Natural killer cell (primary cell): Measurements from ENCODE around the gene MUSTN1. TPM values are rescaled to one million over a fixed set of nuclear protein-coding genes. Genes with fewer than 3 reads are reported as not detected.

Experiments used
- ATAC-seq, 3 donors: fragments of 150-1000 bp in 2 of 3; fragments of 200-7000 bp in 1 of 3; cut with Tn5 transposase; 1 replicate in 1 of 3; 2 replicates in 2 of 3; pipeline ENCODE4 v1.10.0; 2021; ENCODE audit warnings: mild to moderate bottlenecking in 2 of 3, moderate library complexity in 2 of 3
- DNase-seq, 2 donors: peaks; one replicate each; pipeline versions ENCODE4 v3.0.0 to v3.0.0-alpha.2; 2013 to 2021; ENCODE audit warnings: mixed read lengths in 1 of 2
- H3K27ac ChIP-seq: one replicate; pipeline ENCODE4 v1.5.1; 2013; ENCODE audit warnings: mild to moderate bottlenecking, low read length
- H3K27me3 ChIP-seq: one replicate; pipeline ENCODE4 v1.6.1; 2013; ENCODE audit warnings: low read length; ENCODE audit not compliant: control insufficient read depth, insufficient read depth
- H3K36me3 ChIP-seq: one replicate; pipeline ENCODE4 v1.6.1; 2013; ENCODE audit warnings: low read length; ENCODE audit not compliant: control insufficient read depth, insufficient read depth
- H3K4me1 ChIP-seq: one replicate; pipeline ENCODE4 v1.6.1; 2013; ENCODE audit warnings: low read length; ENCODE audit not compliant: control insufficient read depth, insufficient read depth
- H3K4me3 ChIP-seq: one replicate; pipeline ENCODE4 v1.5.1; 2013; ENCODE audit warnings: low read length
- H3K9me3 ChIP-seq: one replicate; pipeline ENCODE4 v1.6.1; 2013; ENCODE audit warnings: low read length; ENCODE audit not compliant: control insufficient read depth, insufficient read depth
- H3K27ac Mint-ChIP-seq, 2 donors: one replicate each; pipeline ENCODE4 v1.8.0; 2022; ENCODE audit warnings: mild to moderate bottlenecking in 2 of 2, mixed read lengths in 2 of 2, moderate library complexity in 1 of 2
- H3K27me3 Mint-ChIP-seq, 2 donors: one replicate each; pipeline ENCODE4 v1.8.0; 2022; ENCODE audit warnings: low read depth in 2 of 2, mixed read lengths in 2 of 2
- H3K36me3 Mint-ChIP-seq: one replicate; pipeline ENCODE4 v1.8.0; 2022; ENCODE audit warnings: mixed read lengths
- H3K4me1 Mint-ChIP-seq, 2 donors: one replicate each; pipeline ENCODE4 v1.8.0; 2022; ENCODE audit warnings: mixed read lengths in 2 of 2
- H3K4me3 Mint-ChIP-seq: one replicate; pipeline ENCODE4 v1.8.0; 2022; ENCODE audit warnings: mild to moderate bottlenecking, moderate library complexity, mixed read lengths
- H3K9me3 Mint-ChIP-seq, 2 donors: one replicate each; pipeline ENCODE4 v1.8.0; 2022; ENCODE audit warnings: mixed read lengths in 2 of 2
- CTCF ChIP-seq: fragments of 200-600 bp; IDR thresholded peaks from one replicate; pipeline ENCODE4 v1.8.0; 2022; ENCODE audit warnings: antibody characterized with exemption
- WGBS: methylation state at CpG from one replicate; pipeline ENCODE4 v1.1.7; 2013; ENCODE audit warnings: missing lambda C conversion rate; ENCODE audit not compliant: insufficient coverage; 5-methylcytosine and 5-hydroxymethylcytosine counted together
- intact Hi-C: fragments of 100-400 bp; cut with micrococcal nuclease; formaldehyde crosslinking; loops from one replicate; pipeline ENCODE4 v1.14.2; 2022
- total RNA-seq, 4 donors: library from RNA; stranded (reverse); fragments of 120-200 nt in 1 of 4; gene quantifications; one replicate each; pipeline versions ENCODE4 v1.2.3 to v1.2.4, GENCODE V29; 2013 to 2022

MUSTN1 gene
- total RNA-seq = 1 to 10 TPM; 5.3 to 7.7 (median 6.8) TPM
- 2.4 TPM for total RNA-seq (2013)

DNA sequence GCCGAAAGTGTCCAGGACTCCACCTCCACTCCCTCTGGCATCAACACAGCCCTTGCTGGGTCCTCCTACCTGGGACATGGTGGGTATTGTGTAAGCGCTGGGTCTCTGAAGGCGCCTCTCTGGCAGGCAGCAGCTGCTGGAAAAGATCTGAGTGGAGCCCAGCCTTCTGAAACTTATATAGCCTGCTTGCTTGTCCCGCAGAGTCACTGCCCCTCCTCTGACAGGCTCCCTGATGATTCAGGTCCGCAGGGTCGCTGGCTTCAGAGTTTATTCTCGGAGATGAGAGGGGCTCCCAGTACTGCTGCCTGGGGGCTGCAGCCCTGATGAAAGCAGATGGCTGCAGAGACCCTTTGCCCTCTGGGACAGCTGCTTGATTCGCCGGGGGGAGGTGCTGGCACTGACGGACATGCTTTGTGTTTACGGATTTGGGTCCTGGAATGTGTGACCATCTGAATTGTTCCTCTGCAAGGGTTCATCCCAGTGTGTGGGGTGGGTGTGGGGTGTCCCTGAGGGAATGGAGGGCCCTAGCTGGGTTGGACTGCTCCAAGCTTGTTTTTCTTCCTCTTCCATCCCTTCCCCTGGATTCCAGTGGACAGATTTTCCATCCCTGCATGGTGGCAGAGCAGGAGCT lies at the start of gene MUSTN1:
Gene MUSTN1, minus strand, starts transcription at position 149 of the 631 bp plus-strand sequence. Its CDS starts 71 bp downstream, at position 78.
- Histone ChIP-seq H3K27me3 (no peaks in the 10 kb centered on the region), H3K27ac (no peak within 1 kb of the TSS), H3K36me3 (peaks cover 6% of the 10 kb centered on the region), H3K4me1 (peaks cover 43% of the 10 kb centered on the region), H3K9me3 (no peaks in the 10 kb centered on the region), H3K4me3 (no peak within 1 kb of the TSS)
- Mint-ChIP-seq H3K36me3 (no peaks in the 10 kb centered on the region), H3K4me1 (peaks cover 37 to 57% of the 10 kb centered on the region in 2 donors), H3K9me3 (no peaks in the 10 kb centered on the region), H3K27ac (no peak within 1 kb of the TSS), H3K27me3 (no peaks in the 10 kb centered on the region), H3K4me3 (no peak within 1 kb of the TSS)
- no peak for TF ChIP-seq CTCF
- intact Hi-C loops = no loop called here
- no peak for DNase-seq
- WGBS = 97% methylated on average over 11 of the region's 11 CpGs
- ATAC-seq = no peak

- Histone ChIP-seq H3K36me3 (peaks cover 12% of the 10 kb centered on the region), H3K4me3 (no peak overlapping the region), H3K4me1 (no peaks in the 10 kb centered on the region), H3K9me3 (no peaks in the 10 kb centered on the region), H3K27ac (no peak overlapping the region), H3K27me3 (no peaks in the 10 kb centered on the region)
- DNase-seq (no peak), ATAC-seq (no peak)
- no peak for TF ChIP-seq CTCF
- H3K9me3 Mint-ChIP-seq = no peaks in the 10 kb centered on the region
- no peaks in the 10 kb centered on the region for H3K27me3 Mint-ChIP-seq
- WGBS = 79% methylated on average over 4 of the region's 4 CpGs
- H3K4me3 Mint-ChIP-seq = no peak overlapping the region
- H3K36me3 Mint-ChIP-seq = peaks cover 13% of the 10 kb centered on the region
- peaks cover 5 to 10% of the 10 kb centered on the region in 2 donors for H3K4me1 Mint-ChIP-seq
- intact Hi-C loops = no loop called here
- peak overlapping the region in 1 of 2 donors; percentile 56 for H3K27ac Mint-ChIP-seq
Measured at GRCh38 chr3:52882377-52882776, 47.6 kb upstream of the MUSTN1 start.

DNA sequence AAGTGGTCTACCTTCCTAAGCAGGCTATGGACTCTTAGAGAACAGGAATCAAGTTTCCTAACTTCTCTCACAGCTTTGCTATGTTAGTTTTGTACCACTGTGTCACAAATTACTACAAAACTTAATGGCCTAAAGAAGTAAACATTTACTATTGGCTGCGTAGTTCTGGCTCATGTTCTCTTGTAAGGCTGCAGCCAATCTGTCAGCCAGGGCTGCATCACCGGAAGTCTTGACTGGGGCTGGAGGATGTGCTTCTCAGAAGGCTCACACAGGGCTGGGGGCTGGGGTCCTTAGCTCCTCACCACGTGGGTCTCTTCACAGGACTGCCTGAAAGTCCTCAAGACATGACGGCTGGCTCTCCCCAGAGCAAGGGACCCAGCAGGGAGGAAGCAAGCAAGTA lies 47.1 kb upstream of the MUSTN1 start:
- Mint-ChIP-seq H3K9me3 (no peaks in the 10 kb centered on the region), H3K36me3 (peaks cover 13% of the 10 kb centered on the region), H3K27me3 (no peaks in the 10 kb centered on the region), H3K4me1 (peaks cover 4 to 10% of the 10 kb centered on the region in 2 donors), H3K4me3 (no peak overlapping the region), H3K27ac (peak overlapping the region in 1 of 2 donors; percentile 56)
- Histone ChIP-seq H3K27ac (no peak overlapping the region), H3K4me1 (no peaks in the 10 kb centered on the region), H3K36me3 (peaks cover 12% of the 10 kb centered on the region), H3K9me3 (no peaks in the 10 kb centered on the region), H3K4me3 (no peak overlapping the region), H3K27me3 (no peaks in the 10 kb centered on the region)
- no peak for TF ChIP-seq CTCF
- WGBS = 86% methylated on average over 4 of the region's 4 CpGs
- ATAC-seq (no peak), DNase-seq (no peak)
- intact Hi-C loops = no loop called here

DNA sequence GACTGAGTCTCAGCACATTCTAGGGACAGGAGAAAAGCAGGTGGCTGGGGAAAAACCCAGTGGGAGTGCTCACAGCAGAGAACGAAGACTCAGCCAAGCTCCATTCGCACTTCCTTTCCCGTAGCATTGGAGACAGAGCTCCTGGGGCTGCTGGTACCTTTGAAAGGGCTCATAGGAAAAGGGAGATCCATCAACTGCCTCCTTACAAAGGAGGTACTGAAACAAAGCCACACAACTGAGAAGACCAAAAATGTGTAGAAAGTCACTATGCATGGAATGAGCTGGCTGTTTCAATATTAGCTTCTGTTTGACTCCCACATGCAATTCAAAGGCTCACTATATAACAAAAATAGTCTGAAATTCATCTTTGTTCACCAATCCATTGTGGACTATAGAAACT lies 45.7 kb upstream of the MUSTN1 start:
- ATAC-seq (no peak), DNase-seq (no peak)
- Histone ChIP-seq H3K36me3 (peaks cover 11% of the 10 kb centered on the region), H3K27me3 (no peaks in the 10 kb centered on the region), H3K4me3 (no peak overlapping the region), H3K4me1 (peaks cover 4% of the 10 kb centered on the region), H3K9me3 (no peaks in the 10 kb centered on the region), H3K27ac (no peak overlapping the region)
- no peak for TF ChIP-seq CTCF
- intact Hi-C loops = no loop called here
- WGBS = 85% methylated on average over 3 of the region's 3 CpGs
- Mint-ChIP-seq H3K36me3 (peaks cover 7% of the 10 kb centered on the region), H3K27me3 (no peaks in the 10 kb centered on the region), H3K9me3 (no peaks in the 10 kb centered on the region), H3K27ac (no peak overlapping the region), H3K4me3 (no peak overlapping the region), H3K4me1 (peaks cover 7 to 15% of the 10 kb centered on the region in 2 donors)
